GM19023 (cell line): Measurements from ENCODE around the gene DNAI7.
A peak's percentile ranks its signal among the peaks of the same experiment; 100 is the strongest.

Source experiments
- ATAC-seq: cut with Tn5 transposase; IDR thresholded peaks from one replicate; pipeline ENCODE4 v1.9.1; 2021; ENCODE audit warnings: mild to moderate bottlenecking, moderate library complexity; ENCODE audit not compliant: unreplicated experiment

DNAI7 gene

GRCh38 chr12:25184132-25184531 is 10.8 kb downstream of the DNAI7 start:
- no peak for ATAC-seq

GRCh38 chr12:25182765-25183164 is 12.2 kb downstream of the DNAI7 start:
- ATAC-seq: no peak

DNA sequence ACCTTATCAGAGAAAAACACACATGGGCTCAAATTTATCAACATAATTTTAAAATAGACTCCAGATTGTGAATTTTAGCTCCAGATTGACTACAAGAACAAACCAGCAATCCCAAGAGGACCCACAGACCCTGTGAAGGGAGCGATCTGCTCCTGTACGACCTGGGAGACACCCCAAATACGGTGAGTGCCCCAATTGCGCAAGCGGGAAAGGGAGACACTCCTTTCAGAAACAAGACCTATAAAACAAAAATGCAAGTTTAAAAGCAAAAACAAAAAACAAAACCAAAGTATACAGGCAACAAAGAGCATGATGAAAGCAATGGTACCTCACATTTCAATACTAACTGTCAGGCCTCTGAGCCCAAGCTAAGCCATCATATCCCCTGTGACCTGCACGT is 32.1 kb downstream of the DNAI7 start:
- ATAC-seq: no peak

- no peak for ATAC-seq
Measured at GRCh38 chr12:25156061-25156460, 38.9 kb downstream of the DNAI7 start.

- ATAC-seq: no peak
Measured at GRCh38 chr12:25155022-25155576, 39.9 kb downstream of the DNAI7 start.

DNA sequence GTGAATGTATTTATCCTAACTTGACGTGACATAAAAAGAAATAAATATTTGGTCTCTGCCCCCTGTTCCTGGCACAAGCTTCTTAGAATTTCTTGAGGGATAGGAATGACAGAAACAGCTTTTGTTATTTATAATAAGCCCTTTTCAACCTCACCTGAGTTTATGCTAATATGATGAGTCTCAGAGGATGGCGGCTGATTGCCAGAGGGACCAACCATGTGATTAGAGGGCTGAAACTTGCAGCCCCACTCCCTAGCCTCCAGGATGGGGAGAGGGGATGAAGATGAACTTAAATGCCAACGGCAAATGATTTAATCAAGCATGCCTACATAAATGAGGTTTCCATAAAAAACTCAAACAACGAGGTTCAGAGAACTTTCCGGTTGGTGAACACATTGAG is 42.9 kb downstream of the DNAI7 start:
- ATAC-seq: no peak

DNA sequence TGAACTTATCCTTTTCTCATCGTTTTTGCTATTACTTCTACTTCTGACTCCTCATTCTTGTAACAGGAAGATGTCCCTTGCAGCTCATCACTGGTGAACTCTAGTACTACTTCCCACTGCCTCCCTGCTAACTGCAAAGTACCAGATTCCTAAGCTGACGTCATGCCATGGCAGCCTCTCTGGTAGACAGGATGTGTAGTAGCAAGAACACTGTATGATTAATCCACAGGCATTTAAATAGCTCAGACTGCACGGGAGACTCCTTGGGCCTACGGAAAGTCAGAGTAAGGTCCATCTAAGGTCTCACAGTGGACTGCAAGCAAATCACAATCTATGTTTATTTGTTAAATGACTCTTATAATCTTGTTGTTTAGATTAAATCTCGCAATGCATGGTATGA is 43.5 kb downstream of the DNAI7 start:
- no peak for ATAC-seq

DNA sequence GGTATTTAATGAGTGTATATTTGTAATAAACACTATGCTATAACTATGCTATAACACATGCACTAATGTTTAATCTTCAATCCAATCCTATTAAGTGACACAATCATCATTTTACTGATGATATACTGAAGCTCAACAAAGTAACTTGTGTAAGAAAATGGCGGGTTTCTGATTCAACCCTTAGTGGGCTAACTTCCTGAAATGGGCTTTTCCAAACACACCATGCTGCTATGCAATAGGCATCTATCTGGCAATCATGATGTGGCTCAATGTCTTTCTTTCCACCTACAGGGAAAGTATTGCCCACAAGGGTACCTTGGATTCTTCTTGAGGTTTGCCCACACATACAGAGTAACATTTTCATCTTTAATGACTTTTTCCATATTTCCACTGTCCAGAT is 48.3 kb downstream of the DNAI7 start:
- ATAC-seq: no peak

- no peak for ATAC-seq
Measured at GRCh38 chr12:25135531-25136154, 59.3 kb downstream of the DNAI7 start.

DNA sequence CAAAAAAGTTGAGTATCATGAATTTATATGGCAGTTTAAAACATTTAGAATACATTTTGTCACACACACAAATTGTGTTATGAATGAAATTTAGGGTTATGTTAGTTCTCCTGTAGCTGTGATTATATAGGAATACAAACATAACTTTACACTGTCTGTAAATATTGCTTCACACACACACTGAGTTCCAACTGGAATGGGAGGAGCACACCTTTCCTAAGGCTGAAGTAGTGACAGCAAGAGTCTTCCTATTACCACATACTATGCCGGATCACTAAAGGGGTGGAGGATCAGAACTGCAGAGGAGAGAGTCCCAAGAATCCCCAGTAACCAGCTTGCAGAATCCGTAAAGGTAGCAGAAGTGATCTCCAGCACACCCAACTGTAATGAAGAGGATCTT is 63.7 kb downstream of the DNAI7 start:
- ATAC-seq: no peak

- ATAC-seq: no peak
Measured at GRCh38 chr12:25130741-25131188, 64.2 kb downstream of the DNAI7 start.

GRCh38 chr12:25126746-25127145 is 68.2 kb downstream of the DNAI7 start:
- no peak for ATAC-seq

- ATAC-seq: no peak
Measured at GRCh38 chr12:25126101-25126500, 68.9 kb downstream of the DNAI7 start.

GRCh38 chr12:25124493-25124892 is 70.5 kb downstream of the DNAI7 start:
- no peak for ATAC-seq

GRCh38 chr12:25123126-25123525 is 71.8 kb downstream of the DNAI7 start:
- ATAC-seq: no peak

DNA sequence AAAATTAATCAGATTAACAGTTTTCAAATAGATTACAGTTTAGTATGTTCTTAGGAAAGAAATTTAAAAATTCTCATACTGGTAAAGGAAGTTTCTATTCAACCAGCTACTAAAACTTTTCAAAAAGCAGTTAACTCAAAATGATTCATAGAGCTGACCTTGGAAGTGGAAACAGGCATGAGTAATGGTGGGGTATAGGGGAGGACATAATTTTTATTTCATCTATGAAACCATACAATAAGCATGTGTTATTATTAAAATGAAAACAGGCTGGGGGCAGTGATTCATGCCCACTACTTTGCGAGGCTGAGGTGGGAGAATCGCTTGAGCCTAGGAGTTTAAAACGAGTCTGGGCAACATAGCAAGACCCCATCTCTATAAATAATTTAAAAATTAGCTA is 73.0 kb downstream of the DNAI7 start:
- no peak for ATAC-seq

DNA sequence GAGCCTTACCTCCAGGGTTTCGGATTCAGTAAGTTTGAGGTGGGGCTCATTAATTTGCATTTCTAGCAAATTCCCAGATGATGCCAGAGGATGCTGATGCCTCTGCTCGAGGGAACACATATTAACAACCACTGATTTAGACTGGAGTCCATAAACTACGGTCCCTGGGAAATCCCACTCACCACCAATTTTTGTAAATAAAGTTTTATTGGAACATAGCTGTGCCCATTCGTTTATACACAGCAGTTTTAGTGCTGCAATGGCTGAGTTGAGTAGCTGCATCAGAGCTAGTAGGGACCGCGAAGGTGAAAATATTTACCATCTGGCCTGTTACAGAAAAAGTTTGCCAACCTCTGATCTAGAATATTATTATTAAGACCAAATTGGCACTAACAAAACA is 73.8 kb downstream of the DNAI7 start:
- ATAC-seq: no peak

DNA sequence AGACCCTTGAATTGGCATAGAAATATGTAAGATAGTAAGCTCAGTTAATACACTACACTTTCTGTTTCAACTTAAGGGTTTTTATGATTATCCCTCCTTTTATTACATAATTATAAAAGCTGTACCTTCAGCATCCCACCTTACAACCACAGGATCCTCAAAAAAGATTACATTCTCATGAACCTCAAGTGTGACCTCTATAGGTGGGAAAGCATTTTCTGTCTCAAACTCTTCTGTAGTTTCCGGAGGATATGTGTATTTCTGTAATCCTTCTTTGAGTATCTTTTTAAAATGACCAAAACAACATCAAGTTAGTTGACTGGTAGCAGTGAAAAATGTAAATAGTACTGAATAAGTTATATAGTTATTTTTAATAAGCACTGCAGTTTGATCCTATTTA is 75.9 kb downstream of the DNAI7 start:
- ATAC-seq: no peak

GRCh38 chr12:25115677-25116076 is 79.3 kb downstream of the DNAI7 start:
- ATAC-seq: no peak

DNA sequence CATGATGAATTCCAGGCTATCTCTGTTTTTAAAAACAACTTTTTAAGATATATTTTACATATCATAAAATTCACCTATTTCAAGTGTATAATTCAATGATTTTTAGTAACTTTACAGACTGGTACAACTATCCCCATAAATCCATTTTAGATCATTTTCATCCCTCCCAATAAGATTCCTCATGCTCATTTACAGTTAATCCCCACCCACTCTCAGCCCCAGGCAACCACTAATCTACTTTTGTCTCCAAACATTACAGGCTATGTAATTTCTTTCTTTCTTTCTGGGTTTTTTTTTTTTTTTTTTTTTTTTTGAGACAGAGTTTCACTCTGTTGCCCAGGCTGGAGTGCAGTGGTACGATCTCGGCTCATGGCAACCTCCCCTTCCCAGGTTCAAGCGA is 81.3 kb downstream of the DNAI7 start:
- ATAC-seq: no peak

- no peak for ATAC-seq
Measured at GRCh38 chr12:25110260-25110659, 84.7 kb downstream of the DNAI7 start.

- peak; percentile 89 for ATAC-seq
Measured at GRCh38 chr12:25107920-25108319, 87.0 kb downstream of the DNAI7 start.

DNA sequence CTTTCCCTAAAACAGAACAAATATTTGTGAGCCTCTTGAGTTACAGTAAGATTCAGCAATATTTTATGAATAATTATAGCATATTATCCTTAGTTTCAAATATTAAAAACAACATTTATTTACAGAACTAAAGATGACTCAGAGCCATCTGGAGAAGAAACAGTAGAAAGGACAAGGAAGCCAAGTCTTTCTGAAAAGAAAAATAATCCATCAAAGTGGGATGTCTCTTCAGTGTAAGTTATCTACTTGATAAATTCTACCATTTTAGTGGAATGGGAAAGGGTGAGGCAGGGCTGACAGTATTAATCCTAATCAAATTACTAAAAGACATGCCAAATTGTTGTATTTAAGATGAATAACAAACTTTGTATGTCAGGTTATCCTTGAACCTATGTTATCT is 88.1 kb downstream of the DNAI7 start:
- ATAC-seq: no peak
